ENCODE measurements around the gene ATG13. TPM values are rescaled to one million over a fixed set of nuclear protein-coding genes. Genes with fewer than 3 reads are reported as not detected.

ATG13 gene
- total RNA-seq, 4 donors from 2014 or later, result 113 to 203 (median 139) TPM

GRCh38 chr11:46635557-46636139 is 18.3 kb downstream of the ATG13 start:
- Histone ChIP-seq H3K9me3 (no peaks in the 10 kb centered on the region), H3K36me3 (peaks cover 0 to 71% (median 0%) of the 10 kb centered on the region in 3 donors), H3K4me3 (no peak overlapping the region), H3K27ac (no peak overlapping the region), H3K27me3 (no peaks in the 10 kb centered on the region), H3K4me1 (peaks cover 0 to 11% (median 3%) of the 10 kb centered on the region in 4 donors)
- TF ChIP-seq POLR2A (IDR thresholded peaks at IDR 0.05), result no peak
- TF ChIP-seq CTCF (IDR thresholded peaks at IDR 0.05), result no peak
- no peak for TF ChIP-seq EP300 (IDR thresholded peaks at IDR 0.05)
- DNase-seq (ENCODE audit: low spot score in 2 of 2), result no peak
- 71 to 72% methylated on average over 5 of the region's 5 CpGs for WGBS, 2 donors

- no peak for DNase-seq (ENCODE audit: low spot score in 2 of 2)
- Histone ChIP-seq H3K4me1 (peaks cover 0 to 11% (median 3%) of the 10 kb centered on the region in 4 donors), H3K9me3 (no peaks in the 10 kb centered on the region), H3K4me3 (no peak overlapping the region), H3K36me3 (peaks cover 0 to 63% (median 0%) of the 10 kb centered on the region in 3 donors), H3K27ac (no peak overlapping the region), H3K27me3 (no peaks in the 10 kb centered on the region)
- WGBS, 2 donors, result 72 to 76% methylated on average over 5 of the region's 5 CpGs
- TF ChIP-seq CTCF (IDR thresholded peaks at IDR 0.05) (no peak), EP300 (IDR thresholded peaks at IDR 0.05) (no peak), POLR2A (IDR thresholded peaks at IDR 0.05) (no peak)
Observed at GRCh38 chr11:46637546-46637945, 20.2 kb downstream of the ATG13 start.

- WGBS, 2 donors, result 84 to 88% methylated on average over 7 of the region's 7 CpGs
- TF ChIP-seq CTCF (IDR thresholded peaks at IDR 0.05) (no peak), POLR2A (IDR thresholded peaks at IDR 0.05) (no peak), EP300 (IDR thresholded peaks at IDR 0.05) (no peak)
- H3K36me3 ChIP-seq, result peaks cover 0 to 55% (median 0%) of the 10 kb centered on the region in 3 donors
Observed at GRCh38 chr11:46639197-46639839, 22.0 kb downstream of the ATG13 start.

GRCh38 chr11:46640036-46640788 is 22.9 kb downstream of the ATG13 start:
- Histone ChIP-seq H3K9me3 (no peaks in the 10 kb centered on the region), H3K27me3 (no peaks in the 10 kb centered on the region), H3K27ac (no peak overlapping the region), H3K4me3 (no peak overlapping the region), H3K36me3 (peaks cover 0 to 48% (median 0%) of the 10 kb centered on the region in 3 donors), H3K4me1 (peaks cover 0 to 14% (median 3%) of the 10 kb centered on the region in 4 donors)
- DNase-seq (ENCODE audit: low spot score in 2 of 2), result no peak
- 93 to 97% methylated on average over 6 of the region's 6 CpGs for WGBS, 2 donors
- TF ChIP-seq EP300 (IDR thresholded peaks at IDR 0.05), result no peak
- no peak for TF ChIP-seq POLR2A (IDR thresholded peaks at IDR 0.05)
- no peak for TF ChIP-seq CTCF (IDR thresholded peaks at IDR 0.05)

More at GRCh38 chr11:46639197-46639839, 22.0 kb downstream of the ATG13 start:
- Histone ChIP-seq H3K27me3 (no peaks in the 10 kb centered on the region), H3K4me1 (peaks cover 0 to 12% (median 3%) of the 10 kb centered on the region in 4 donors), H3K9me3 (no peaks in the 10 kb centered on the region), H3K4me3 (no peak overlapping the region), H3K27ac (no peak overlapping the region)
- no peak for DNase-seq (ENCODE audit: low spot score in 2 of 2)

GRCh38 chr11:46641639-46642038 is 24.3 kb downstream of the ATG13 start:
- 84 to 87% methylated on average over 3 of the region's 3 CpGs for WGBS, 2 donors
- peaks cover 0 to 54% (median 5%) of the 10 kb centered on the region in 3 donors for H3K36me3 ChIP-seq
- no peak overlapping the region for H3K27ac ChIP-seq
- no peak for DNase-seq (ENCODE audit: low spot score in 2 of 2)
- H3K9me3 ChIP-seq, result no peaks in the 10 kb centered on the region
- TF ChIP-seq EP300 (IDR thresholded peaks at IDR 0.05) (no peak), POLR2A (IDR thresholded peaks at IDR 0.05) (no peak), CTCF (IDR thresholded peaks at IDR 0.05) (no peak)
- no peak overlapping the region for H3K4me3 ChIP-seq
- peaks cover 0 to 6% (median 0%) of the 10 kb centered on the region in 4 donors for H3K4me1 ChIP-seq
- no peaks in the 10 kb centered on the region for H3K27me3 ChIP-seq
